HL-60 (cell line): ENCODE data around the gene AKAP7.

Source experiments
- POLR2AphosphoS5 ChIP-seq: IDR thresholded peaks from 2 replicates; pipeline ENCODE4 v1.6.1; 2012; ENCODE audit warnings: low read depth
- TF ChIP-seq, protein P1 (sequence below): IDR thresholded peaks from one replicate; pipeline ENCODE4 v1.5.1; 2011; ENCODE audit warnings: low read length, control low read depth, inconsistent platforms; ENCODE audit not compliant: insufficient read depth

DNA sequence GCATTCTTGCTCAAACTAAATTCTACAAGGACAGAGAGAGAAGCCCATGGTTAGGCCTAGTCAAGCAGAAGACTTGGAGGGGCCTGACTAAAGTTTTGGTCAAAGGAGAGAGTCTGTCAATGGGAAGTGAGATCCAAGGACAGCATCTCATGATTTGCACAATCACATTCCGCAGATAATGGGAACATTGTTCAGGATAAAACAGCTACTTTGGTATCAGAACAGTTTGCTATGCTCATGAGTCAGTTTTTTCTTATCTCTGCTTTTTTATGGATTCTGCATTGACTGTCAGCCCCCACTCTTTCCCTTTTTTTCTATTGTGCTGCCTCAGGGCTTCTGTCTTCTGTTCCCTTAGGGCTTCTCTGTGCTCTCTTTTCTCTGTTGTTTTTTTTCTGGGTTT, 28.6 kb downstream of the AKAP7 start:
- TF ChIP-seq, protein P1, sequence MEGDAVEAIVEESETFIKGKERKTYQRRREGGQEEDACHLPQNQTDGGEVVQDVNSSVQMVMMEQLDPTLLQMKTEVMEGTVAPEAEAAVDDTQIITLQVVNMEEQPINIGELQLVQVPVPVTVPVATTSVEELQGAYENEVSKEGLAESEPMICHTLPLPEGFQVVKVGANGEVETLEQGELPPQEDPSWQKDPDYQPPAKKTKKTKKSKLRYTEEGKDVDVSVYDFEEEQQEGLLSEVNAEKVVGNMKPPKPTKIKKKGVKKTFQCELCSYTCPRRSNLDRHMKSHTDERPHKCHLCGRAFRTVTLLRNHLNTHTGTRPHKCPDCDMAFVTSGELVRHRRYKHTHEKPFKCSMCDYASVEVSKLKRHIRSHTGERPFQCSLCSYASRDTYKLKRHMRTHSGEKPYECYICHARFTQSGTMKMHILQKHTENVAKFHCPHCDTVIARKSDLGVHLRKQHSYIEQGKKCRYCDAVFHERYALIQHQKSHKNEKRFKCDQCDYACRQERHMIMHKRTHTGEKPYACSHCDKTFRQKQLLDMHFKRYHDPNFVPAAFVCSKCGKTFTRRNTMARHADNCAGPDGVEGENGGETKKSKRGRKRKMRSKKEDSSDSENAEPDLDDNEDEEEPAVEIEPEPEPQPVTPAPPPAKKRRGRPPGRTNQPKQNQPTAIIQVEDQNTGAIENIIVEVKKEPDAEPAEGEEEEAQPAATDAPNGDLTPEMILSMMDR = no peak
- TF ChIP-seq POLR2AphosphoS5 = no peak
